HG03354 (cell line): ENCODE results near the gene UGT2A2.
"Not testable (repeated sequence)": the region's sequence is repeated elsewhere in the genome, so short reads cannot be mapped to it uniquely, and the experiment has no call there.

Experiments
- ATAC-seq: cut with Tn5 transposase; IDR thresholded peaks from one replicate; pipeline ENCODE4 v1.9.1; 2021; ENCODE audit warnings: mild to moderate bottlenecking; ENCODE audit not compliant: unreplicated experiment, poor library complexity, severe bottlenecking

UGT2A2 gene

GRCh38 chr4:69639542-69639941 is at the start of gene UGT2A2:
Gene UGT2A2, minus strand, starts transcription at chr4:69639642. Its CDS starts 2 bp downstream, at chr4:69639640.
- ATAC-seq: no peak

DNA sequence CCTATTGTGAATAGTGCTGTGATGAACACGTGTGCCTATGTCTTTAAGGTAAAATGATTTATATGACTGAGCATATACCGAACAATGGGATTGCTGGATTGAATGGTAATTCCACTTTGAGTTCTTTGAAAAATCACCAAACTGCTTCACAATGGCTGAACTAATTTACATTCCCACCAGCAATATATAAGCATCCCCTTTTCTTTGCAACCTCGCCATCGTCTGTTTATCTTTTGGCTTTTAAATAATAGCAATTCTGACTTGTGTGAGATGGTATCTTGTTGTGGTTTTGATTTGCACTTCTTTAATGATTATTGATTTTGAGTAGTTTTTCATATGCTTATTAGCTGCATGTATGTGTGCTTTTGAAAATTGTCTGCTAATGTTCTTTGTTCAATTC is 45.4 kb upstream of the UGT2A2 start:
- ATAC-seq: no peak

DNA sequence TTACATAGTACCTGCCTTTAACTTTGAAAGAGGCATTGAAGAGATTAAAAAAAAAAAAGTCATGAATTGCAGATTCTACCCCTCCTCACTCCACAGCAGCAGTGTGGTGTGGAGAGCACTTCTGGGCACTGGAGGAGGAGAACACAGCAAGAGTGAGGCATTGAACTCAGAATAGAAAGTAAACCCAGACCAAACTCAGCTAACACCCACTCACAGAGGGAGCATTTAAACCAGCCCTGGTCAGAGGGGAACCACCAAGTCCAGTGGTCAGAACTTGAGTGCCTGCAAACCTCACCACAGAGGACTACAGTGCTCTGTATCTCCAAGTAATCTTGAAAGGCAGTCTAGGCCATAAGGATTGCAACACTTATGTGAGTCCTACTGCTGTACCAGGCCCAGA is 29.2 kb upstream of the UGT2A2 start:
- ATAC-seq: no peak

GRCh38 chr4:69664009-69664408 is 24.6 kb upstream of the UGT2A2 start:
- not testable (repeated sequence) for ATAC-seq

- ATAC-seq: not testable (repeated sequence)
These were observed 21.8 kb upstream of the UGT2A2 start for GRCh38 chr4:69661130-69661803.

- ATAC-seq: no peak
These were observed 18.7 kb upstream of the UGT2A2 start for GRCh38 chr4:69658133-69658532.

- no peak for ATAC-seq
These were observed 17.3 kb upstream of the UGT2A2 start for GRCh38 chr4:69656653-69657158.

GRCh38 chr4:69653147-69653546 is 13.7 kb upstream of the UGT2A2 start, which contains the start of gene UGT2A1:
Gene UGT2A1, minus strand, starts transcription at chr4:69653247. Its CDS starts 5,603 bp downstream, at chr4:69647644.
- ATAC-seq: no peak

- no peak for ATAC-seq
These were observed 11.4 kb upstream of the UGT2A2 start for GRCh38 chr4:69650872-69651271.

DNA sequence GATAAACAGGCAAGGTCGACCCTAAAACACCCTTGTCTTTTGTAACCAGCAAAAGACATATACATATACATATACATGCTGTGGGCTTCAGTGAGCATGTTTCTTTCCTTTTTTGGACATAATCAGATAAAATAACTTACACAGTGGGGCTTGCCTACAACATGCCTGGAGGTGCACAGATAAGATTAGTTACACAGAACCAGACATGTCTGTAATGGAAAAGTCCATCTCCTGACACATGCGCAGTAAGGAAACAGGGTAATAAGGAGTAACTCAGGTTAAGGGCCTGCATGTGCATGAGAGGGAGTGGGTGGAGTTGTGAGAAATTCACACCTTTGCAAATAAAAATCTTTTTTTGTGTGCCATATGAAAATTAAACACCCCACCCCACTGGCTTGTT is 10.2 kb upstream of the UGT2A2 start:
- no peak for ATAC-seq

GRCh38 chr4:69649207-69649606 is 9.8 kb upstream of the UGT2A2 start:
- ATAC-seq: no peak

DNA sequence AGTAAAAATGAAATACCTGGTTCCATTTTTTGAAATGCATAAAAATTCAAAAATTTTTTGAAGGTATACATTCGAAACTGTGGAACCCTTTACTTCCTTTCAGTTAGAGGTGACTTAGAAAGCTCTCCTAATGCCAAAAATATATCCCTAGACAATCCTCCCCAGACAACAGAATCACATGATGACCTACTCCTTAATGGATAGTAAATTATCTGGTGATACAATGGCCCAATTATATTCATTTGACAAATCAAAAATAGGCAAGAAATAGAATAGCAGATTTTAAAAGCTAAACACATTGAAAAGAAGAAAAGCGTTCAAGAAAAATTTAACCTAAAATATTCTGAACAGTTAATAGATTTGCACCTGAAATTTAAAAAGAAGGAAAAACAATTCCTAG is 3.5 kb upstream of the UGT2A2 start:
- no peak for ATAC-seq

DNA sequence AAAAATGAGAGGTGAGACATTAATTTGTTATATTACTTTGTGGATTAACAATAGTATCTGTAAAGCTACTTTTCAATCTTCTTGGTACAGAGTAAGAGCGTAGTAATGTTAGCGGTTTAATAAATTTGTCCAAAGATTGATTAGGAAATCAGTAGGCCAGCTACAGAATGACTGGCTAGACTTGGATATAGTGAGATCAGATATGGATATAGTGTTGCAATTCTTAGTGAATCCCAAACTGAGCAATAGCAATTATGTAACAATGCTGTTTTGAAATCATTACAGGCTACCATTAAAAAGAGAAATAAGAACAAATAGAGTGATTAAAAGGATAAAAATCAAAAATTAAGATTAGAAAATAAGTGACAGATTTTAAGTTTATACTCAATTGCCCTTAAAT is 847 bp upstream of the UGT2A2 start:
- ATAC-seq: no peak

DNA sequence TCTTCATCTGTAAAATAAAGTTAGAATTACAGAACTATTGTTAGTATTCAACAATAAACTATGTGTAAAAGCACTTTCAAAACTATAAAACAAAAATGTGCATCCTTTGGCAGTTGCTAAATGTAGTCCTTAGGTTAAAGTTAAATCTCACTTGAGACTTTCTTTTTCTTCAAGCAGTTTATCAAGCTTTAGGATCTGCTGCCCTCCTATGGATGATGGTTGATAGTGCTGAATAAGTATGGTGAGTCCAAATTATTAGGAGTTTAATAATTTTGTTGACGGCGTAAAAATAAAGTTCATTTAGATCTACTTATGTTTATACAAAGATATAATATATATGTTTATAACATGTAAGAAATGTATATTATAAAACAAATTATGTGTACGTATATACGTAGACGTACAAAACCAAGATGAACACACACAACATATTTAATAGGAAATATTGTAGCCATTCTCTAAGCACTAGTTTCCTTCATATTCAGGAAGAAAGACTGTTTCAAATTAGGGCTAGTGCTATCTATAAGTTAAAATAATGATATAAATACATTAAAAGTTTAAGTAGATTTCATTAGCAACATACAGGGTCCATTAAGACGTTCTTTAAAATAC is 22.3 kb downstream of the UGT2A2 start:
- peak; percentile 66 for ATAC-seq

DNA sequence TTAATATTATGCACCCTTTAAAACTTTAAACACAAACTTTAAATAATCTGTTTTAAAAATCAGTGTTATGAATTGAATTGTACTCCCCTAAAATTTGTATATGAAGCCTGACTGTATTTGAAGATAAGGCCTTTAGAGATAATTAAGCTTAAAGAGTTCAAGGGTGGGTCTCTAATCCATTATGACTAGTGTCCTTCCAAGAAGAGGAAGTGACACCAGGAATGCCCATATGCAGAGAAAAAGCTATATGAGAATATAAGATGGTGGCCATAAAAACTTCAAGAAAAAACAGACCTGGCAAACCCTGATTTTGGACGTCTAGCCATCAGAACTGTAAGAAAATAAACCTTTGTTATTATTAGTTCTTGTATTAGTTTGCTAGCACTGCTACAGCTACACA is 29.0 kb downstream of the UGT2A2 start:
- no peak for ATAC-seq

GRCh38 chr4:69601065-69601464 is 38.4 kb downstream of the UGT2A2 start:
- ATAC-seq: no peak

DNA sequence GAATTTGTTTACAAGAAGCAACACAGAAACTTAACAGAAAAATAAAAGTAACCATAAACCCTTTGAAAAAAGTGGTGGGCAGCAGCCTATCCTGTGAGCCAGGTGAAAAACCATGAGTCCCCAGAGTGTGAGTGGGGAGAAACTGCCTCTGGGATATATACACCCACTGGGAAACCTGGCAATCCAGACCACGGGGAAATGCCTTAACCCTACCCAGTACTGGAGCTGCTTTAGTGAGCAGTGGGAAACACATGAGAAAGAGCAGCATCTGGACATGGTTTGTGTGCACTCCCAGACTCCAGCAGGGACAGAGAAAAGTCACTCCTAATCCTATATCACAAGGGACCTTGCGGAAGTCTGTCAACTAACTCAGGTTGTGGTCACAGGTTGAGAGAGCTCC is 39.4 kb downstream of the UGT2A2 start:
- no peak for ATAC-seq

DNA sequence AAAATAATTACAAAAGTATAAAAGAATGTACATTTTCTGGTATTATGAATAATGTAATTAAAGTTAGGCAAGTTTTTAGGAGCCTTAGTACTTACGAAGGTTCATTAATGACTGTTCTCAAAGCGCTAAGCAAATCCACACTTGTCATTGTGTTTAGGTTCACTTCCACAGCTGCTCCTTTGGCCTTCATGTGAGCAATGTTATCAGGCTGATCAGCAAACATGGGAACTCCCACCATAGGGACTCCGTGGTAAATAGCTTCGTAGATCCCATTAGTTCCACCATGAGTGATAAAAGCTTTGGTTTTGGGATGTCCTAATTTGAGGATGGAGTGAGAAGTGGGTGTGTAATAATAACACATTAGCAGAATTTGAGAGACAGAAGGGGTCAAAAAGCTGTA is 45.1 kb downstream of the UGT2A2 start:
- ATAC-seq: no peak

GRCh38 chr4:69591364-69591763 is 48.1 kb downstream of the UGT2A2 start:
- ATAC-seq: no peak

DNA sequence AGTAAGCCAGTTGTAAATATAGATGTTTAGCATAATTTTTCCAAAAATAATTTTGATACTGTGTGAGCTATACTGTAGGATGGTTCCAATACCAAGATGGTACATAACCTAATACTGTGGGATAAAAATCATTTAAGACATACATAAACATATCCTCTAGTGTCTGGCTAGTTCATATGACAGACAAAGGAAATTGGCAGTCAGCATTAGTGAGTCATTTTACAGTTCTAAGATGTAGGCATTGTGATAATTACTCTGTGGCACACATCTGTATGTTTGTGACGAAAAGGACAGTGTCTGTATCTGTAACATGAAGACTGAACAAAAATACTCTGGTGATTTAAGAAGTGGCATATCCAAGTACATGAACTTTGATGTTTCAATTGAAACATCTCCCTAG is 49.6 kb downstream of the UGT2A2 start:
- no peak for ATAC-seq

DNA sequence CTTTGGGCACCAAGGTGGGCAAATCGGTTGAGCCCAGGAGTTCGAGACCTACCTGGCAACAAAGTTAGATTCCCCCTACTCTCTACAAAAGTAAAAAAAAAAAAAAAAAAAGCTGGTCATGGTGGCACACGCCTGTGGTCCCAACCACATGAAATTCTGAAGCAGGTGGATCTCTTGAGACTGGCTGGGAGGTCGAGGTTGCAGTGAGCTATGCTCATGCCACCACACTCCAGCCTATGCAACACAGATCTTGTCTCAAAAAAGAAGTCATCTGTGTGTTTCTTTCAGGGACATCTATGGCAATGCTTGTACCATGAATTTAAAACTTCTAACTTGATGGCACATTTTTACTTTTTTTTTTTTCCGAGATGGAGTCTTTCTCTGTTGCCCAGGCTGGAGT is 55.3 kb downstream of the UGT2A2 start:
- ATAC-seq: no peak
